ENCODE results near the gene ZFP57. TPM values are rescaled to one million over a fixed set of nuclear protein-coding genes. Genes with fewer than 3 reads are reported as not detected.
A peak's percentile ranks its signal among the peaks of the same experiment; 100 is the strongest.

Gene ZFP57
- total and polyA plus RNA-seq, 10 of the 15 experiments (the other 5 are each of a cell fraction or from before 2014, with no cell fraction given): not detected

- SMC1A ChIA-PET (ENCODE audit: uncharacterized antibody, unreplicated experiment): interaction anchor here (1.2 to 1.8 kb wide), 3 partner anchors 12 to 71 kb away, joined by 3 to 9 read pairs (median 6); no protein-coding TSS in a partner anchor
- Histone ChIP-seq H3K4me1 (ENCODE audit: control insufficient read depth, insufficient read depth, low read length) (peaks cover 12% of the 10 kb centered on the region), H3K27ac (ENCODE audit: control insufficient read depth, insufficient read depth) (no peak overlapping the region), H3K9me3 (replicated peaks; ENCODE audit: control insufficient read depth, insufficient read depth, low read length) (no peaks in the 10 kb centered on the region), H3K4me3 (no peak overlapping the region), H3K27me3 (replicated peaks in 1 of 2; ENCODE audit: control insufficient read depth in 2 of 2, insufficient read depth in 2 of 2, low read length in 1 of 2) (no peaks in the 10 kb centered on the region), H2AFZ (ENCODE audit: control insufficient read depth, low read depth, low read length) (no peak overlapping the region), H3K9ac (ENCODE audit: control insufficient read depth, insufficient read depth, low read length) (no peak overlapping the region), H3K4me2 (ENCODE audit: control insufficient read depth, insufficient read depth) (no peak overlapping the region), H3K36me3 (ENCODE audit: control insufficient read depth in 2 of 2, insufficient read depth in 2 of 2, low read length in 1 of 2) (peaks cover 5 to 13% of the 10 kb centered on the region in 2 experiments; a peak in 3 of 4 replicates), H4K20me1 (ENCODE audit: control insufficient read depth, insufficient read depth) (peaks cover 6% of the 10 kb centered on the region), H3K79me2 (ENCODE audit: control insufficient read depth, insufficient read depth, low read length) (peaks cover 34% of the 10 kb centered on the region)
- no TSS peak for BruUV-seq (replicated peaks)
- POLR2A ChIA-PET: interaction anchor here (0.7 to 2.0 kb wide), 3 partner anchors 29 to 188 kb away, joined by 3 to 9 read pairs (median 4); no protein-coding TSS in a partner anchor
- TF ChIP-seq CTCF (IDR thresholded peaks at IDR 0.05 in 2 of 3, conservative IDR thresholded peaks at IDR 0.05 in 1 of 3; ENCODE audit: control insufficient read depth in 2 of 3, extremely low read depth in 1 of 3, insufficient read depth in 1 of 3, low read depth in 3 of 3, low read length in 3 of 3) (peak in 2 of 3 experiments; percentile 28 to 36; a peak in 3 of 6 replicates), CEBPB (IDR thresholded peaks at IDR 0.05; ENCODE audit: borderline replicate concordance in 1 of 2, low read depth in 2 of 2, low read length in 2 of 2) (no peak), CREM (IDR thresholded peaks at IDR 0.05; ENCODE audit: low read depth) (no peak)
- 11% methylated on average over 2 of the region's 2 CpGs for WGBS (ENCODE audit: insufficient coverage, insufficient replicate concordance, low lambda C conversion rate, missing lambda C conversion rate)
- RAD21 ChIA-PET (ENCODE audit: unreplicated experiment): no interaction called here
- ATAC-seq (no peak), FAIRE-seq (no peak), DNase-seq (ENCODE audit: low read depth, low spot score) (no peak)
- intact Hi-C loops (cut with micrococcal nuclease; ENCODE audit: unreplicated experiment): loop anchor here (10.0 kb wide), 1 partner anchor 224 kb away; the partner anchor contains the start of gene HLA-A
- CTCF ChIA-PET: interaction anchor here (0.6 to 2.6 kb wide), 14 partner anchors 8 to 679 kb away, joined by 3 to 21 read pairs (median 4); no protein-coding TSS in a partner anchor
- in situ Hi-C loops (cut with MboI): no loop called here
Measured at GRCh38 chr6:29720863-29721262, 39.9 kb upstream of the ZFP57 start.
